Bronchial epithelial cell (primary cell): ENCODE results near the gene ATP5IF1. TPM values are rescaled to one million over a fixed set of nuclear protein-coding genes. Genes with fewer than 3 reads are reported as not detected.

ENCODE experiments used
- DNase-seq: peaks from one replicate; pipeline ENCODE4 v3.0.0-alpha.2; 2010; ENCODE audit warnings: low read depth
- FAIRE-seq: peaks from 2 replicates; lab custom pipeline; 2011; peaks lifted over from hg19 to GRCh38; lab: Jason Lieb, UNC
- H3K27me3 ChIP-seq: 2 replicates; pipeline ENCODE4 v1.5.1; 2011; ENCODE audit warnings: low read length; ENCODE audit not compliant: control insufficient read depth, insufficient read depth
- H3K36me3 ChIP-seq: 2 replicates; pipeline ENCODE4 v1.5.1; 2011; ENCODE audit warnings: low read length; ENCODE audit not compliant: control insufficient read depth, insufficient read depth
- H3K4me3 ChIP-seq: 2 replicates; pipeline ENCODE4 v1.5.1; 2011; ENCODE audit warnings: mild to moderate bottlenecking, low read depth, low read length, control low read depth
- total RNA-seq: library from RNA; depleted of rRNA; stranded (reverse); fragments of >200 nt; gene quantifications from 2 replicates; pipeline ENCODE4 v1.2.1, GENCODE V29; 2014
- TF ChIP-seq, protein P1 (sequence below): IDR thresholded peaks from 2 replicates; pipeline ENCODE4 v1.5.1; 2011; ENCODE audit warnings: mild to moderate bottlenecking, moderate library complexity, low read length, control low read depth, inconsistent platforms; ENCODE audit not compliant: insufficient read depth, severe bottlenecking

The ATP5IF1 gene
- total RNA-seq, 1 donor from 2014 or later = 286 TPM

GRCh38 chr1:28205243-28205642 is 30.7 kb upstream of the ATP5IF1 start:
- TF ChIP-seq, protein P1, sequence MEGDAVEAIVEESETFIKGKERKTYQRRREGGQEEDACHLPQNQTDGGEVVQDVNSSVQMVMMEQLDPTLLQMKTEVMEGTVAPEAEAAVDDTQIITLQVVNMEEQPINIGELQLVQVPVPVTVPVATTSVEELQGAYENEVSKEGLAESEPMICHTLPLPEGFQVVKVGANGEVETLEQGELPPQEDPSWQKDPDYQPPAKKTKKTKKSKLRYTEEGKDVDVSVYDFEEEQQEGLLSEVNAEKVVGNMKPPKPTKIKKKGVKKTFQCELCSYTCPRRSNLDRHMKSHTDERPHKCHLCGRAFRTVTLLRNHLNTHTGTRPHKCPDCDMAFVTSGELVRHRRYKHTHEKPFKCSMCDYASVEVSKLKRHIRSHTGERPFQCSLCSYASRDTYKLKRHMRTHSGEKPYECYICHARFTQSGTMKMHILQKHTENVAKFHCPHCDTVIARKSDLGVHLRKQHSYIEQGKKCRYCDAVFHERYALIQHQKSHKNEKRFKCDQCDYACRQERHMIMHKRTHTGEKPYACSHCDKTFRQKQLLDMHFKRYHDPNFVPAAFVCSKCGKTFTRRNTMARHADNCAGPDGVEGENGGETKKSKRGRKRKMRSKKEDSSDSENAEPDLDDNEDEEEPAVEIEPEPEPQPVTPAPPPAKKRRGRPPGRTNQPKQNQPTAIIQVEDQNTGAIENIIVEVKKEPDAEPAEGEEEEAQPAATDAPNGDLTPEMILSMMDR = no peak
- Histone ChIP-seq H3K36me3 (peaks cover 12% of the 10 kb centered on the region), H3K4me3 (no peak overlapping the region), H3K27me3 (no peaks in the 10 kb centered on the region)
- DNase-seq = no peak
- no peak for FAIRE-seq

GRCh38 chr1:28208818-28209441 is 27.0 kb upstream of the ATP5IF1 start:
- peak; percentile 68 for DNase-seq
- no peak for FAIRE-seq
- TF ChIP-seq, protein P1 = peak; percentile 68
- no peak overlapping the region for H3K4me3 ChIP-seq
- H3K36me3 ChIP-seq = peaks cover 5% of the 10 kb centered on the region
- no peaks in the 10 kb centered on the region for H3K27me3 ChIP-seq

DNA sequence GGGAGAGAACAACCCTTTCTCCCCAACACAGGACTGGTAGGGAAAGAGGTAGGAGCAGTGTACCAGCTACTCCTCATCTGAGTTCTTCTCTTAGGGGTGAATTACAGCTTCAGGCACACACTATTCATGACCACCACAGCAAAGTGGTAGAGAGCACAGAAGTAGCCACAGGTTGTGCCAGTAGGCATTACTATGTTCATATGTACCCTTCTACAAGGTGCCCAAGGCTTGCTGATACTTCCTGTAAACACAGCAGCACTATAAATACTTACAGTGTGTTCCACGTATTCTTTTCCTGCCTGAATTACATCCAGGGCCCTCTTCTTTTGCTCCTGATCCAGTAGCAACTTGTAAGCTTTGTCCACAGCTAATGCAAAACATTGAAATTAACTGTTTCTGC is 26.2 kb upstream of the ATP5IF1 start:
- Histone ChIP-seq H3K4me3 (no peak overlapping the region), H3K36me3 (peaks cover 4% of the 10 kb centered on the region), H3K27me3 (no peaks in the 10 kb centered on the region)
- TF ChIP-seq, protein P1 = no peak
- FAIRE-seq (peak; percentile 7), DNase-seq (no peak)

- H3K4me3 ChIP-seq = no peak overlapping the region
- H3K36me3 ChIP-seq = peaks cover 4% of the 10 kb centered on the region
- FAIRE-seq (no peak), DNase-seq (no peak)
- no peaks in the 10 kb centered on the region for H3K27me3 ChIP-seq
- TF ChIP-seq, protein P1 = no peak
These were observed 22.6 kb upstream of the ATP5IF1 start for GRCh38 chr1:28213315-28213714.

DNA sequence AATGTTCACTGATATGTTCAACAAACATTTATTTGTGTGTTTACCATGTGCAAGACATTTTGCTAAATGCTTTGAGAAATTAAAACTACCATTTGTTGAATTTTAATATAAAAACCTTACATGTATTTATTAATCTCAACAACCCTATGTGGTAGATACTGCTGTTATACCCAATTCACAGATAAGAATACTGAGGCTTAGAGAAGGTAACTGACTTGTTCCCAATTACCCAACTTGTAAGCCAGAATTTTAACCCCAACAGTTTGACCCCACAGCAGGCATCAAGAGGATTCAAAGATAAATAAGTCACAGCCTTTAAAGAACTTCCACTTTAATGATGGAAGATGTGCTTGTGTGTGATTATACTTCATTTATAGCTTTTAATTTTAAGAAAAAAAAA is 6.8 kb upstream of the ATP5IF1 start:
- FAIRE-seq = no peak
- H3K4me3 ChIP-seq = no peak overlapping the region
- H3K36me3 ChIP-seq = peaks cover 9% of the 10 kb centered on the region

More for the DNA sequence above, 6.8 kb upstream of the ATP5IF1 start:
- DNase-seq = no peak
- TF ChIP-seq, protein P1 = no peak
- no peaks in the 10 kb centered on the region for H3K27me3 ChIP-seq
